Measurements from ENCODE around the gene SAMSN1.

SAMSN1 gene

DNA sequence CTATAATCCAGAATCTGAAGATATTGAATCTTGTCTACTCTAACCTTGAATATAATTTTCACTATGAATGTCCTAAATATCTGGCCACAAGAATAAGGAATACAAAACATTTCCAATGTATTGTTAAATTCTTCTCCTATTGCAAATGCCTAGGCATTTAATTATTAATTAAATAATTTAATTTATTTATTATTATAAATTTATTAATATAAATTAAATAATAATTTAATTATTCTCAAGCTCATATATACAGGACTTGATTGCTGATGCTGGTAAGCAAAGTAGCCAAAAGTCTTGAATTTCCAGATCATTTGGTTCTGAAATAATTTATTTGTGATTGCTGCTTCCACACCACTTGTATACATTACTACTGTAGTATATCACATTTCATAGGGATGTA, 71.1 kb downstream of the SAMSN1 start:
- TF ChIP-seq, protein P1, sequence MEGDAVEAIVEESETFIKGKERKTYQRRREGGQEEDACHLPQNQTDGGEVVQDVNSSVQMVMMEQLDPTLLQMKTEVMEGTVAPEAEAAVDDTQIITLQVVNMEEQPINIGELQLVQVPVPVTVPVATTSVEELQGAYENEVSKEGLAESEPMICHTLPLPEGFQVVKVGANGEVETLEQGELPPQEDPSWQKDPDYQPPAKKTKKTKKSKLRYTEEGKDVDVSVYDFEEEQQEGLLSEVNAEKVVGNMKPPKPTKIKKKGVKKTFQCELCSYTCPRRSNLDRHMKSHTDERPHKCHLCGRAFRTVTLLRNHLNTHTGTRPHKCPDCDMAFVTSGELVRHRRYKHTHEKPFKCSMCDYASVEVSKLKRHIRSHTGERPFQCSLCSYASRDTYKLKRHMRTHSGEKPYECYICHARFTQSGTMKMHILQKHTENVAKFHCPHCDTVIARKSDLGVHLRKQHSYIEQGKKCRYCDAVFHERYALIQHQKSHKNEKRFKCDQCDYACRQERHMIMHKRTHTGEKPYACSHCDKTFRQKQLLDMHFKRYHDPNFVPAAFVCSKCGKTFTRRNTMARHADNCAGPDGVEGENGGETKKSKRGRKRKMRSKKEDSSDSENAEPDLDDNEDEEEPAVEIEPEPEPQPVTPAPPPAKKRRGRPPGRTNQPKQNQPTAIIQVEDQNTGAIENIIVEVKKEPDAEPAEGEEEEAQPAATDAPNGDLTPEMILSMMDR (IDR thresholded peaks at IDR 0.05; ENCODE audit: low read depth, low read length) = no peak
- no peak overlapping the region for H3K4me3 ChIP-seq (ENCODE audit: low read depth, low read length)
- in situ Hi-C loops (cut with HindIII; ENCODE audit: low sequenced_read_pairs) = no loop called here
- no peak for DNase-seq (ENCODE audit: low read depth, low spot score)

DNA sequence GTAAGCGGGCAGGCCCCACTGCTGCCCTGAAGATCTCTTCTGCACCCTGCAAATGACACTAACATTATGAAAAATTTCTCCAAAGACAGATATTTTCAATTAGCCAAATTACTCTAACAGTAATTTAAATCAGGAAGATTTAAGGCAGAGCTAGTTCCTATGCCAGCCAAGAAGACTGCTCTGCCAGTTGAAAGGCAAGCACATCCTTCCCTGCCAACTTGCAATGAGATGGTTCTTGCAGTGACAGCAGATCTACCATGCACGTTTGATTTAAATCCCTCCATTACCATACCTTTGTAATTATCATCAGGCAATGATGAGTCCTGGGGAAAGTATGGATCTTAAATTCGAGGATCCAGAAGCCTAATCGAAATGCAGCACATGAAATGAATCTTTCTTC, 76.5 kb downstream of the SAMSN1 start:
- DNase-seq (ENCODE audit: low read depth, low spot score) = no peak
- H3K4me3 ChIP-seq (ENCODE audit: low read depth, low read length) = no peak overlapping the region
- in situ Hi-C loops (cut with HindIII; ENCODE audit: low sequenced_read_pairs) = no loop called here
- TF ChIP-seq, protein P1 (IDR thresholded peaks at IDR 0.05; ENCODE audit: low read depth, low read length) = no peak

DNA sequence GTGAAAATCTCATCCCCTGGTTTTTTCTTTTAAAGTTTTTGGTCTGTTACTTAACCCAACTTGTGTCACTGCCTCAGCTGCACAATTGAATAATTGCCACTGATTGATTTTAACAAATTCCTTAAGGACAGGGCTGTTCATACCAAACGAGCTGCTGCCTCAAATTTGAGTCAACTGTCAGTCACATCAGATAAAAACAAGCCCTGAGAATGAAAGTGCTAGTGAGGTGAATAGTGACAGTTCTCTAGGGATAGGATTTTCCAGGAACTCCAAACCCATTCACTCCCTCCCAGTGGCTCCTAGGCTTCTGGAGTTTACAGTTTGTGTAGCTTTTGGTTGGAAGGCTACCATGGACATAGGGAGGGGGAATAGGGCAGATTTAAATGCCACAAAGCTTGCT, 79.4 kb downstream of the SAMSN1 start:
- in situ Hi-C loops (cut with HindIII; ENCODE audit: low sequenced_read_pairs) = no loop called here
- DNase-seq (ENCODE audit: low read depth, low spot score) = no peak
- TF ChIP-seq, protein P1 (IDR thresholded peaks at IDR 0.05; ENCODE audit: low read depth, low read length) = no peak
- no peak overlapping the region for H3K4me3 ChIP-seq (ENCODE audit: low read depth, low read length)

DNA sequence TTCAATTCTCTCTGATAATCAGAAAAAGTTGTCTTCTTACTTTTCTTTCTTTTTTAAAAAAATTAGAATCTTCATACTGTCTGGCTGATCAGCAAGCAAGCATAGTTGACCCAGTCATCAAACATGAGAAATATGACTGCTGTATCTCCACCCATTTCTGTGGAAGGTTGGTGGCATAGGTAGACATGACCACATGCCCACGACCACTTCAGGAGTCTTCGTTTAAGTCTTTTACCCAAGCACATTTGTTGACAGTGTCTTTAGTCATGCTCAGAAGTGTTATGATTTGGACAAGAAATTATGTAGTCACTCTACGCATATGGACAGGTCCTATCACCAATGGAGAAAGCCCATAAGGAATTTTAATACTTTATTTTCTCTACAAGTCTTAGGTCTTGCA, 88.4 kb downstream of the SAMSN1 start:
- DNase-seq (ENCODE audit: low read depth, low spot score) = no peak
- no peak overlapping the region for H3K4me3 ChIP-seq (ENCODE audit: low read depth, low read length)
- TF ChIP-seq, protein P1 (IDR thresholded peaks at IDR 0.05; ENCODE audit: low read depth, low read length) = no peak
- in situ Hi-C loops (cut with HindIII; ENCODE audit: low sequenced_read_pairs) = no loop called here

DNA sequence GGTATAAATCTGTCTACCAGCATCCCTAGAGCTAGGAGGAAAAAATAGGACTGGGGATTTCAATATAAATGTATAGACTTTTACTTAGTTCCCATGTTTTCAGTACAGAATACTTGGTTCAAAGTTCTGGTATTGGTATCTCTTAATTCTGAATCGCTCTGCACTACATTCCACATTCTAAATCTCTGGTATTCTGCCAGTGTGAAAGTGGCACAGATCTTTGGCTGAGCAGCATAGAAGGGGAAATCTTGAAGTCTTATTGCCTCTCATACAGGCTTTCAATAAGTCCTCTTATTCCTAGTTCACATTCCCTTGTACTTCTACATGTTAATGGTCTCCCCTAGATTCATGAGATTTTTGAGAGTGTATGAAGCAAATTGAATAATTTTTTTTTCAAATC, 89.2 kb downstream of the SAMSN1 start:
- H3K4me3 ChIP-seq (ENCODE audit: low read depth, low read length) = no peak overlapping the region
- in situ Hi-C loops (cut with HindIII; ENCODE audit: low sequenced_read_pairs) = no loop called here
- no peak for DNase-seq (ENCODE audit: low read depth, low spot score)
- TF ChIP-seq, protein P1 (IDR thresholded peaks at IDR 0.05; ENCODE audit: low read depth, low read length) = no peak

DNA sequence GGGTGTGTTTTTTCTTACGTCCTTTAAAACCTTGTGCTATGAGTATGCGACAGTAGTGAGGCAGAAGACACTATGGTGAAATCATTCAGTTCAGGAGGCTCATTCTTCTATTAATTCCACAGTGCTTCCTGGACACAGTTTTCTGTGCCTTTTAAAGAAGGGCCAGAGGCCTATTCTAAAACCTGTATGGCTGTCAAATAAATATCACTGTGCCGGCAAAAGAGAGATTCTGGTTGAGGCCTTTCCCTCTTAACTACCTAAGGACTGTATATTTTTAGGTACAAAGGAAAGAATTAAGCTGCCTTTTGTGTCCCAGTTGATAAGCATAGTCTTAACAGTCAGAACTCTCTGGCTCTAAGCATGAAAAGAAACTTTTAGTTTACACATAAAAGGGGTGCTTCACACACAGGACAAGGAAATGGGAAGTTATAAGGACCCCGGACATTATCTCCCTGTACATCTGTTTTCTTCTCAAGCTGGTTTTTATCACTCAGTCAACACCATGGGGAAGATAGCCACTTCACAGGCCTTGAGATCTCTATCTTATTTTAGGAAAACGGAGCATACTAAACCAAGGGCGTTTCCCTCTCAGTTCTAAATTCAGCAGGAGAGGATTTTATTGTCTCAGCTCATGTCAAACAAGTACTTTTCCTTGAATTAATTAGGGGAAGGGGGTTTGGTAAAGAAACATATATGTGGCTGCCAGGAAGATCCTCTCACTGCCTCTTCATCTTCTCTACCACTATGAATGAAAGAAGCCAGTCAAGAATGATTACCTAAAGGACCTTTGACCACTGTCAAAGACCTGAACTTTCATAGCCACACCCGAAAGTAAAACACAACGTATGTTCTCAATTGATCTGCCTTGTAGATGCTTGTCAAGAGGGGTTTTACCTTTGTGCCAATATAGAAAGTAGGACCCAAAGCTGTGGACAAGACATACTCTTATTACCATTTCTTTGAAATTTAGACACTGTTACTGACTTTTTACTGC, 91.8 kb downstream of the SAMSN1 start:
- DNase-seq (ENCODE audit: low read depth, low spot score) = no peak
- no peak overlapping the region for H3K4me3 ChIP-seq (ENCODE audit: low read depth, low read length)
- TF ChIP-seq, protein P1 (IDR thresholded peaks at IDR 0.05; ENCODE audit: low read depth, low read length) = no peak
- in situ Hi-C loops (cut with HindIII; ENCODE audit: low sequenced_read_pairs) = no loop called here

Measured in astrocyte of the spinal cord (primary cell).